AG08396 (cell line): ENCODE measurements around the gene LSM14A.
"Not testable (repeated sequence)": the region's sequence is repeated elsewhere in the genome, so short reads cannot be mapped to it uniquely, and the experiment has no call there.

Experiments
- DNase-seq: peaks from one replicate; pipeline ENCODE4 v3.0.0; 2012; ENCODE audit warnings: low spot score, mixed read lengths

LSM14A gene

DNA sequence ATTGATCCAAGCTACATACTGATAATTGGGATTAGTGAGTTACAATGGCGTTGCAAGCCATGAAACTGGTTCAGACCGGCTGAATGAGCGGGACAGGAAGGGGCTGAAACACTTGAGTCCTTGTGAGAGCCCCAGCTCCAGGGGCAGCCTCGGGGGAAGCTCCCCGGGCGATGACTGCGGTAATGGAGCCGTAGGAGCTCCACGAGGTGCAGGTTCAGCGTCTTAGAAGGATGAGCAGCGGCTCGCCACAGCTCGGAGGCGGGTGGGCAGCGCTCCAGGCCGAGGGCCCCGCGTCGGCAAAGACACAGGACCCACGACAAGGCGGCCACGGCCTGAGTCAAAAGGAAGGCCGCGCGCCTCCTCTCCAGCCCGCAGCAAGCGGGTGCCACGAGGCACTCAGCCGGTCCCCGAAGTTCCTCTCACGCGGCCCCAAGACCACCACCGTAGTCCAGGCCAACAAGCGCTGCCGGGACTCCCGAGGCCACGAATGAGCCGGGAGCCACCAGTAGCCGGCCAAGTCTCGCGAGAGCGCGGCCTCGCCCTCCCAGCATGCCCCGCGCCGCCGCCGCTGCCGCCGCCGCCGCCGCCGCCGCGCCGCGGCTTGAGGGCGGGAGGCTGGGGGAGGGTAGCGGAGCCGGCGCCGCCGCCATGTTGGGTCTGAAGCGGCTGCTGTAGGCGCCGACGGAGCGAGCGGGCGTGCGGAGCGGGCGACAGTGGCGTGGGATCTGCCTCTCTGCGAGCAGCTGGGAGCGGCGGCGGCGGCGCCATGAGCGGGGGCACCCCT is at the start of gene LSM14A:
TSS of gene LSM14A (plus strand) at position 628 of the 784 bp plus-strand sequence. CDS start at position 767, 139 bp downstream.
- DNase-seq: peak; percentile 96

DNA sequence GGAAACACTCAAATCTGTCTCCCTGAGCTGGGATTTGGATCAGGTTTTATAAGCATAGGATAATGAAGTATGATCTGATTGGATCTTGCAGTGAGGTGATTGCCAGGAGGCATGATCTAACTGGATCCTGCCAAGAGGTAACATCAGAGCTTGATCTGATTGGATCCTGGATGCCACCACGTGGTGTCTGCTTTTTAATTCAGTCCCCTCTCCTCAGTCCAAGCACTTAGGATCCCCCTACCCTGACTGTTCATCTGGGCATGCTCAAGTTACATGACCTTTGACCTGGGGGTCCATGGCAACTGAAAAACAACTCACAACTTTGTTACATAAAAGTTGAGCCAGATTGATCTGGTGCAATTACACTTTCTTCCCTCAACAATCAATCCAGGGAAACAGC is 47.5 kb upstream of the LSM14A start:
- DNase-seq: no peak

DNA sequence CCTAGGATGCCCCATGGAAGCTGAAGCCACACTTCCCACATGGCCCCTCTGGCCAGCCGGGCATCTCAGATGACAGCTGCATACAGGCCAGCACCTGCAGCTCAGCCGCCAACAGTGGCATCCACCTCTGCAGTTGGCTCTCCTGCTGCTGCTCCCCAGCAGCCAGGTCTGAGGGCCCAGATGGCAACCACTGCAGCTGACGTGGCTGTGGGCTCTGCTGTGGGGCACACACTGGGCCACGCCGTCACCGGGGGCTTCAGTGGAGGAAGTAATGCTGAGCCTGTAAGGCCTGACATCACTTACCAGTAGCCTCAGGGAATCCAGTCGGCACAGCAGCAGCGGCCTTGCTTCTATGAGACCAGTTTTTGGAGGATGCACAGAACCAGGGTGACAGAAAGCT is 45.3 kb upstream of the LSM14A start:
- no peak for DNase-seq

DNA sequence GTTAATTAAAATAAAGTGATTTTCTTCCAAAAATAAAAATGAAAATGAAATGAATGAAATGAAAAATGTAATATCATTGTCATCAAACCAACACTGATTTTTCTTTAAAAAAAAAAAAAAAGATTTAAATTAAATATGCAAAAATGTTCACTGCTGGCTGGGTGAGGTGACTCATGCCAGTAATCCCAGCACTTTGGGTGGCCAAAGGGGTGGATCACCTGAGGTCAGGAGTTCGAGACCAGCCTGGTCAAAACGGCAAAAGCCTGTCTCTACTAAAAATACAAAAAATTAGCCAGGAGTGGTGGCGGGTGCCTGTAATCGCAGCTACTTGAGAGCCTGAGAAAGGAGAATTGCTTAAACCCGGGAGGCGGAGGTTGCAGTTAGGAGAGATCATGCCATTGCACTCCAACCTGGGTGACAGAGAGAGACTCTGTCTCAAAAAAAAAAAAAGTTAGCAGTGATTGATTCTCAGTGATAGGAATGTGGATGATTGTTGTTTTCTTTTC is 44.6 kb upstream of the LSM14A start:
- DNase-seq: no peak

DNA sequence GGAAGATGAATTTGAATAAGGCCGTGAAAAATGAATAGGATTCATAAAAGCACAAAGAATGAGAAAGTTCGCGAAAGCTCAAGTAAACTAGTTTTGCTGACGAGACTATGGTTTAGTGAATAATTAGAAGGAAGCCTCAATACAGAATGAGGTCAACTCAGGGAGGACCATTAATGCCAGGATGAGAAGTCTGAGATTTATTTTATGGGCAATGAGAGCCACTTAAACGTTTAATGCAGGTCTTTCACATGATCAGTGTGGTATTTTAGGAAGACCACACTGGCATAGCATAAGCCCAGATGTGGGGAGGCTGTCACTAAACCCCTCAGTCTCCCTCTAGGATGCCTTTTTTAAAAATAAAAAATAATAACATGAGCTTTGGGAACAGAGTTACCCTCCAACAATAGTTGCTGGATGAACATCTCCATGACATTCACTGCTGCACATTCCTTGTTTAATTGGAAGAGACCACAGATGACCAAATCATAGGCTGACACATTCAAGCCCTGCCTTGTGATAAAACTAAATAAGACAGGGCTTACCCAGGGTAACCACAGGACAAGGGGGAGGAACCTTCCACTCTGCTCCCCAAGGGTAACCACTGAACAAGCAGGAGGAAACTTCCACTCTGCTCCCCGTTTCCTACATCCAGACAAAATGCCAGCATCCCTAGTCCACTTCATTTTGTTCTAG is 43.6 kb upstream of the LSM14A start:
- DNase-seq: peak; percentile 55

DNA sequence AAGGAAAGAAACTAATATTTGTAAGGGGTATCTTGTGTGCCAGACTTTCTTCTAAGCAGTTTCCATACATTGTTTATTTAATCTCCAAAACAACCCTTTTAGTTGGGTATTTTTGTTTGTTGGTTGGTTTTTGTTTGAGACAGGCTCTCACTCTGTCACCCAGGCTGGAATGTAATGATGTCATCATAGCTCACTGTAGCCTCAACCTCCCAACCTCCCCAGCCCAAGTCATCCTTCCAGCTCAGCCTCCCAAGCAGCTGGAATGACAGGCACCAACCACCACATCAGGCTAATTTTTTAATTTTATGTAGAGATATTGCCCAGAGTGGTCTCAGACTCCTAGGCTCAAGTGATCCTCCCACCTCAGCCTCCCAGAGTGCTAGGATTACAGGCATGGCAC is 41.2 kb upstream of the LSM14A start:
- DNase-seq: no peak

DNA sequence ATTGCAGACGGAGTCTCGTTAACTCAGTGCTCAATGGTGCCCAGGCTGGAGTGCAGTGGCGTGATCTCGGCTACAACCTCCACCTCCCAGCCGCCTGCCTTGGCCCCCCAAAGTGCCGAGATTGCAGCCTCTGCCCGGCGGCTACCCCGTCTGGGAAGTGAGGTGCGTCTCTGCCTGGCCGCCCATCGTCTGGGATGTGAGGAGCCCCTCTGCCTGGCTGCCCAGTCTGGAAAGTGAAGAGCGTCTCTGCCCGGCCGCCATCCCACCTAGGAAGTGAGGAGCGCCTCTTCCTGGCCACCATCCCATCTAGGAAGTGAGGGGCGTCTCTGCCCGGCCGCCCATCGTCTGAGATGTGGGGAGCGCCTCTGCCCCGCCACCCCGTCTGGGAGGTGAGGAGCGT is 40.2 kb upstream of the LSM14A start:
- not testable (repeated sequence) for DNase-seq

DNA sequence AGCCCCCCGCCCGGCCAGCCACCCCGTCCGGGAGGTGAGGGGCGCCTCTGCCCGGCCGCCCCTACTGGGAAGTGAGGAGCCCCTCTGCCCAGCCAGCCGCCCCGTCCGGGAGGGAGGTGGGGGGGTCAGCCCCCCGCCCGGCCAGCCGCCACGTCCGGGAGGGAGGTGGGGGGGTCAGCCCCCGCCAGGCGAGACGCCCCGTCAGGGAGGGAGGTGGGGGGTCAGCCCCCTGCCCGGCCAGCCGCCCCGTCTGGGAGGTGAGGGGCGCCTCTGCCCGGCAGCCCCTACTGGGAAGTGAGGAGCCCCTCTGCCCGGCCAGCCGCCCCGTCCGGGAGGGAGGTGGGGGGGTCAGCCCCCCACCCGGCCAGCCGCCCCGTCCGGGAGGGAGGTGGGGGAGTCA is 39.6 kb upstream of the LSM14A start:
- DNase-seq: not testable (repeated sequence)

DNA sequence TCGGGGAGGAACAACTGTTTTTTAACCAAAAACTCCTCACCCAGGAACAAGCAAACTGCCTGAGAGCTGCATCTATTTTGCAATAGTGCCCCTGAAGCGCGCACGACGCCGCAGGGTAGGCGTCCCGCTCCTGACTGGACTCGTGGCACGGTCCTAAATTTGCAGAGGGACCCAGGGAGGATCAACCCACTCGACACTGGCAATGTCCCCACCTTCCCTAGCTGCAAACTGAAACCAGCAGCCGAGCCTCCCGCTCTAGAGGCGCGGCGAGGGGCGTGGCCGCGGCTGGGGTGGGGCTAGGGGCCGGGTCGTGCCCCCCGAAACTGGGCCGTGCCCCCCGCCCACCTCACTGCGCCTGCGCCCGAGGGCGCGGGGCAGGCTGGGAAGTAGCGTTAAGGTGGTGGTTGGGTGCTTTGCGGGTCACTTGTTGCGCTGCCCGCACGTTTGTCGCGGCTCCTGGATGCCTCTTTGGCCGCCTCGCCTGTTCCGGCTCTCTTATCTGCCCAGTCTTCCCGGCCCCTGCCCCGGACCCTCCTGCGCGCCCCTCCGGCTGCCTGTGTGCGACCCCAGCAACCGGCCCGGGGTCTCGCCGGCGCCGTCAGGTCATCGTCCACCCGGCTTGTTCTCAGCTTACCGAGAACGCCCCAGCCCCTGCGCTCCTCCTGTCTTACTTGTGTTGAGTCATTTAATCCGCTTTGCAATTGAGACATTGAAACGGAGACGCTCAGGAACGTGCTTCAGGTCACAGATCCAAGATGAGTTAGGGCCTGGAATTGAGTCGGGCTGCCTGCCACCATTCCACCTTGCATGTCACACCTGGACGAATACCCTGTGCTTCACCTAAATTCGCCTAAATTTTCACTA is 37.9 kb upstream of the LSM14A start:
- DNase-seq: peak; percentile 97

DNA sequence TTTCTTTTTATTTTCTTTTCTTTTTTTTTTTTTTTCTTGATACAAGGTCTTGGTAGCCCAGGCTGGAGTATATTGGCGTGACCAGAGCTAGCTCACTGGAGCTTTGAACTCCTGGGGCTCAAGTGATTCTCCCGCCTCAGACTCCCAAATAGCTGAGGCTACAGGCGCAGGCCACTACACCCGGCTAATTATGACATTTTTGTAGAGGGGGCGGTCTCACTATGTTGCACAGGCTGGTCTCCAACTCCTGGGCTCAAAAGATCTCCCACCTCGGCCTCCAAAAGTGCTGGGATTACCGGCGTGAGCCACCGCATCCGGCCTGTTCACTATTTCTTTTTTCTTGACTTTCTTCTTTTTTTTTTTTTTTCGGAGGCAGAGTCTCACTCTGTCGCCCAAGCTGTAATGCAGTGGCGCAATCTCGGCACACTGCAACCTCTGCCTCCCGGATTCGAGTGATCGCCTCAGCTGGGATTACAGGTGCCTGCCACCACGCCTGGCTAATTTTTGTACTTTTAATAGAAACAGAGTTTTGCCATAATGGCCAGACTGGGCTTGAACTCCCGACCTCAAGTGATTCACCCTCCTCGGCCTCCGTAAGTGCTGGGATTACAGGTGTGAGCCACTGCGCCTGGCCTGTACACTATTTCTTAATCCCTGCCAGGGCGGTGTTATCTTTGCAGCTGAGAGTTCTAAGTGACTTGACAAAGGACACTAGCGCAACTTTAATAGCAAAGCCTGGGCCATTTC is 37.1 kb upstream of the LSM14A start:
- DNase-seq: no peak

DNA sequence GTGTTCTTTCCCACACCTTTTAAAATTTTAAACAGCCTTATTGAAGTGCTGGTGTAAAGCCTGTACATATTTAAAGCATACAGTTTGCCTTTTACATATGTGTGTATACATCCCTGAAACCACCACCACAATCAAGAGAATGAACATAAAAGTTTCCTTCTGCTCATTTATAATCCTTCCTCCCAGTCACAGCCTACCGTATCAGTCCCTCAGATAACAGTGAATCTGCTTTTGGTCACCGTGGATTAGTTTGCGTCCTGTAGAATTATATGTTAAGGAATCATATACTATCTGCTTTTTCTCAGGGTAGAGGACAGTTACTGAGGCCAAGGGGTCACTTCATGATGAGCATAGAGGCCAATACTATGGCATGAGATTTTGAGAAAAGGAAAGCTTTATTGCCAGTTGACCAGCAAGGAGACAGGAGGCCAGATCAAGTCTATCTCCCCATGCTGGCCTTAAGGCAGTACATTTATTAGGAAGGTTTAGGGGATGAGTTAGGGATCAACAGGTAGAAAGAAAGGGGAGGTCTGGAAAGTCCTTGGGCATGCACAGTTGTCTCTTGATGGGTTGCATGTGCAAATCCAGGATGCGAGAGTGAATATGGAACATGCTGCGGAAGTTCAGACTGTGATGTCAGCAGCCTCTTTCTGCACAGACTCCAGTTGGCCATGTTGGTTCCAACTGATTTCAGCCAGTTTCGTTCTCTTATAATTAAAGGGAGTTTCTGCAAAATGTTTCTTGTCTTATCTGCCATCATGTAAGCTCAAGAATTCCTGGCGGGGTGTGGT is 36.3 kb upstream of the LSM14A start:
- DNase-seq: no peak

DNA sequence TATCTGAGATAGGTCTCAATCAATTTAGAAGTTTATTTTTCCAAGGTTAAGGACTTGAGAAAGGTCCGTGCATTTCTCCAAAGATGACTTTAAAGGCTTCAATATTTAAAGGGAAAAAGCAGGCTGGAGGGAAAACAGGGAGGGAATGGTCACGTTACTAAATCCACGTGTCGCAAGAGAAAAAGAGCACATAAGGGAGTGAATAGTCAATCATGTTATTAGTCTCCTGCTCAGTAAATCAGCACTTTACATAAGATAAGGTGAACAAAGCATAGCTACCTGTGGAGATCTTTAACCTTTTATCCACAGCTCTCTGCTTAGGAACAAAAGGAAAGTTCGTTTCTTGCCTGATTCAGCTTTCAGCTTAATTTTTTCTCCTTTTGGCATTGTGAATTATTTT is 31.3 kb upstream of the LSM14A start:
- no peak for DNase-seq

DNA sequence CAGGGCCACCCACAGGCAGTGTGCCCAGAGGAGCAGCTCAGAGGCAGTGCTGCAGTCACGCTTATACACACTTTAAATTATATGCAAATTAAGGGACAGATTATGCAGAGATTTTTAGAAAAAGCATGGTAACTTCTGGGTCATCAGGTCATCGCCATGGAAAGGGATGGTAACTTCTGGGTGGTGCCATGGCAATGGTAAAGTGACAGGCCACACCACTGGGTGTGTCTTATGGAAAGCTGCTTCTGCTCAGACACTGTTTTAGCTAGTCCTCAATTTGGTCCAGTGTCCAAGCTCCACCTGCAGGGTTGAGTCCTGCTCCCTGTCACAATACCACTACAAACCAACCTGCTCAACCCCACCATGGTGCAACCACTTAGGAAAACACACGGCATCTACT is 29.9 kb upstream of the LSM14A start:
- no peak for DNase-seq

DNA sequence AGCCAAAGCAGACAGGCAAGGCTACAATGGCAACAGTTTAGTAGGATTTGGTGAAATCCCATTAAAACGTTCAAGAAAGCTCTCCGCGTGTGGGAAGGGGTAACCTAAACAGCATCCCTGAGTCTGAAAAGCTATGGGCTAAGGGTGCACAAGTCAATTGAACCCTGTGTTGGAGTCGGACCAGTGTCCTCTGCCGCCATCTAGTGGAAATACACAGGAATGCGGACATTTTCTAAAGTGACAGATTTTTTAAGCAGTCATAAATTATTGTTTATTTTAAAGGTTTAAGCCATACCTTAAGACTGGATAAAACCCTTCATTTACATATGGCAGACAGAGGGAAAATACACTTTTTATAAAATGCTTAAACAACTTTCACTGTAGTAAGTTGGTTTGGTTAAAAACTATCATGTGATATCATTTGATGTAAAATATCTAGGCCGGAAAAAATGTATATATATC is 26.5 kb upstream of the LSM14A start:
- peak; percentile 61 for DNase-seq

DNA sequence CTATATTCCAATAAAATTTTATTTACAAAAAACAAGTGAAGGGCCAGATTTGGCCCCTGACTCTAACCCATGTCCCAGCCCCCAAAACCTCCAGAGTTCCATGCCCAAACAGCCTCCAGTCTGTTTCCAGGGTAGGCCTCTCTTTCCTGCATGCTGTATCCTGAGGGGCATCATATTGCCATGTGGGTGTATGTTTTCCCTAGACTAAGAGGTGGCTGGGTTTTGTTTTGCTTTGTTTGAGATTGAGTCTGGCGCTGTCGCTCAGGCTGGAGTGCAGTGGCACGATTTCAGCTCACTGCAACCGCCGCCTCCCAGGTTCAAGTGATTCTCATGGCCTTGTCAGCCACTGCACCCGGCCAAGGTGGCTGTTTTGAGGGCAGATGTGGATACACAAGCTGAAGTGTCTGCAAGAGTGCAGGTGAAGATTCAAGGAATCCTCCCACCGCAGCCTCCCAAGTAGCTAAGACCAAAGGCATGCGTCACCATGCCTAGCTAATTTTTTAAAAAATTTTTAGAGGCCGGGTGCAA is 23.6 kb upstream of the LSM14A start:
- DNase-seq: no peak

DNA sequence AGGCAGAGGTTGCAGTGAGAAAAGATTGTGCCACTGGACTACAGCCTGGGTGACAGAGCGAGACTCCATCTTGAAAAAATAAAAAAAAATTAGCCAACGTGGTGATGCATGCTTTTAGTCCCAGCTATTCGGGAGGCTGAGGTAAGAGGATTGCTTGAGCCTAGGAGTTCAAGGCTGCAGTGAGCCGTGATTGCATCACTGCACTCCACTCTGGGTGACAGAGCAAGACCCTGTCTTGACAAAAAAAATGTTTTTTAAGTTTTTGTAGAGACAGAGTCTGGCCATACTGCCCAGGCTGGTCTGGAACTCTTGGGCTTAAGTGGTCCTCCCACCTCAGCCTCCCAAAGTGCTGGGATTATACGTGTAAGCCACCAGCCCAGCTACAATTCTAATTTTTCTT is 22.4 kb upstream of the LSM14A start:
- no peak for DNase-seq

DNA sequence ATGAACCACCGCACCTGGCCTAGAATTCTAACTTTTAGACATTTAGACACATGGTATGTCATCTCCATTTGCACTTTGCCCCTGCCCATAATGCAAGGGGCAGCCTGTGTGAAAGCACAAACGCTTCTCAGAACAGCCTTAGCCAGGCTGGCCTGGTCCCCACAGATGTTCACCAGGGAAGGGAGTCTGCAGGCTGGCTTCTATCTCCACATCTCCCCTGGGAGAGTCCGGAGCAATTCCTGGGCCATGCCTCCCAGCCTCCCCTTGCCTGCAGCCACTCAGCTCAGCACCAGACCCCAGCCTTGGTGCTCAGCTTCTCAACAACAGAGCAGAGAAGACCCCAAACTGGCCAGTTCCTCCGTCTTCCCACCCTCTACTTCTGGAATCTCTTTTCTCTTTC is 21.7 kb upstream of the LSM14A start:
- no peak for DNase-seq

DNA sequence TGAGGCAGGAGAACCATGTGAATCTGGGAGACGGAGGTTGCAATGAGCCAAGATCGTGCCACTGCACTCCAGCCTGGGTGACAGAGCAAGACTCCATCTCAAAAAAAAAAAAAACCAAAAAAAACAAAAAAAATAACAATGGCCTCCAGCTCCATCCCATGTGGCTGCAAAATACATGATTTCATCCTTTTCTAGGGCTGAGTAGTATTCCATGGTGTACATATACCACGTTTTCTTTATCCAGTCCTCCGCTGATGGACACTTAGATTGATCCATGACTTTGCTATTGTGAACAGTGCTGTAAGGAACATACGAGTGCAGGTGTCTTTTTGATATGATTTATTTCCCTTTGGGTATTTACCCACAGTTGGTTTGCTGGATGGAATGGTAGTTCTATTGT is 20.9 kb upstream of the LSM14A start:
- DNase-seq: no peak

DNA sequence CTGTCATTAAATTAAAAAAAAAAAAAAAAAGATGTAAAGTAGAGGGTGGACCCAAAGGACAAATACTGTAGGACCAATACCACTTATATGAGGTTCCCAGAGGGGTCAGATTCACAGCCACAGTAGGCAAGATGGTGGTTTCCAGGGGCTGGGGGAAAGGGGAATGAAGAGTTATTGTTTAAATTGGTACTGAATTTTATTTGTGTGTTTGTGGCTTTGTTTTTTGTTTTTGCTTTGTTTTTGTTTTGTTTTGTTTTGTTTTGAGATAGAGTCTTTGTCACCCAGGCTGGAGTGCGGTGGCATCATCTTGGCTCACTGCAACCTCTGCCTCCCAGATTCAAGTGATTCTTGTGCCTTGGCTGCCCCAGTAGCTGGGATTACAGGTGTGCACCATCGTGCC is 17.9 kb upstream of the LSM14A start:
- DNase-seq: no peak

DNA sequence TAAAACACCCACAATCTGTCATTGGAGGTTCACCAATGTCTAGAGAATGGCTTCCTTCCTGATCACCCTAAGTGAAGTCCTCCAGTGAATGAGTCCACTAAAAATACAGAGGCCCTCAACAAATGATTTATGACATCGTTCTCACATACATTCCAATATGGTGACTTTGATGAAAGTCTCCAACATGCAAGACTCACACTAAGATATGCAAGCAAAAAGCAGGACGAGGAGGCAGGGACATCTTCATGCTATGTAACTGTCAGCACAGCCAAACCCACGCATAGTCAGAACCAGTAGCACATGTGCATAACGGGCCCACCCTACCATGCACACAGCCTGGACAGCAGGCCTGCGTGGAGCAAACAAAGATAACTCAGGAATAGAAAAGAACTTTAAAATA is 16.6 kb upstream of the LSM14A start:
- no peak for DNase-seq

DNA sequence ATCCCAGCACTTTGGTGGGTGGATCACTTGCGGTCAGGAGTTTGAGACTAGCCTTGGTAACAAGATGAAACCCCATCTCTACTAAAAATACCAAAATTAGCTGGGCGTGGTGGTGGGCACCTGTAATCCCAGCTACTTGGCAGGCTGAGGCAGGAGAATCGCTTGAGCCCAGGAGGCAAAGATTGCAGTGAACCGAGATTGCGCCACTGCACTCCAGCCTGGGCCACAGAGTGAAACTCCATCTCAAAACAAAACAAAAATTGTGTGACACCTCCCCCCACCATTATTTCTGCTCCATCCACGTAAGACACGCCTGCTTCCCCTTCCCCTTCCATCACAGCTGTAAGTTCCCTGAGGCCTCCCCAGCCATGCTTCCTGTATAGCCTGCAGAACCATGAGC is 13.3 kb upstream of the LSM14A start:
- DNase-seq: not testable (repeated sequence)
